ENCODE data around the gene GRIA2.

GRIA2 gene

DNA sequence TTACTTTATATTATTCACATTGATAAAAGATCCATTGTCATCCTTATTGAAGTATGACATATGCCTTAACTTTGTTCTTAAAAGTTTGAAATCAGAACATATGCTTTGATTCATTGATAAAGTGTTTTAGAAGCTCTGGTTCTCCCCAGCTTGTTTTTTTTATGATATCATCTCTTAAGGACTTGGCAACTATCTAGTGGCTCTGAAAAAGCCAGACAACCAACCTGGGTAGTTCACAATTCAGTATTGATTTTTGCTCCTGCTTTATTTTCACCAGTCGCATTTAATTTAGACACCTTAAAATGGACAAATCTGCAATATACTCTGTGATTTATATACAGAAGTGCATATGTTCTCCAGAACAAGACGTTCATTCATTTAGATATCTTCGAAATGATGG, 70.1 kb downstream of the GRIA2 start:
- DNase-seq (ENCODE audit: low spot score) (no peak), ATAC-seq (ENCODE audit: low read depth) (no peak)
- Histone ChIP-seq H3K4me1 (ENCODE audit: insufficient read depth, poor library complexity, severe bottlenecking) (no peaks in the 10 kb centered on the region), H3K27me3 (ENCODE audit: insufficient read depth, poor library complexity, severe bottlenecking) (no peaks in the 10 kb centered on the region), H3K36me3 (ENCODE audit: low read depth) (no peaks in the 10 kb centered on the region), H3K27ac (ENCODE audit: poor library complexity, severe bottlenecking) (no peak overlapping the region), H3K4me3 (ENCODE audit: severe bottlenecking) (no peak overlapping the region), H3K9me3 (ENCODE audit: severe bottlenecking) (no peaks in the 10 kb centered on the region)
- TF ChIP-seq, protein P1, sequence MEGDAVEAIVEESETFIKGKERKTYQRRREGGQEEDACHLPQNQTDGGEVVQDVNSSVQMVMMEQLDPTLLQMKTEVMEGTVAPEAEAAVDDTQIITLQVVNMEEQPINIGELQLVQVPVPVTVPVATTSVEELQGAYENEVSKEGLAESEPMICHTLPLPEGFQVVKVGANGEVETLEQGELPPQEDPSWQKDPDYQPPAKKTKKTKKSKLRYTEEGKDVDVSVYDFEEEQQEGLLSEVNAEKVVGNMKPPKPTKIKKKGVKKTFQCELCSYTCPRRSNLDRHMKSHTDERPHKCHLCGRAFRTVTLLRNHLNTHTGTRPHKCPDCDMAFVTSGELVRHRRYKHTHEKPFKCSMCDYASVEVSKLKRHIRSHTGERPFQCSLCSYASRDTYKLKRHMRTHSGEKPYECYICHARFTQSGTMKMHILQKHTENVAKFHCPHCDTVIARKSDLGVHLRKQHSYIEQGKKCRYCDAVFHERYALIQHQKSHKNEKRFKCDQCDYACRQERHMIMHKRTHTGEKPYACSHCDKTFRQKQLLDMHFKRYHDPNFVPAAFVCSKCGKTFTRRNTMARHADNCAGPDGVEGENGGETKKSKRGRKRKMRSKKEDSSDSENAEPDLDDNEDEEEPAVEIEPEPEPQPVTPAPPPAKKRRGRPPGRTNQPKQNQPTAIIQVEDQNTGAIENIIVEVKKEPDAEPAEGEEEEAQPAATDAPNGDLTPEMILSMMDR (IDR thresholded peaks at IDR 0.05; ENCODE audit: poor library complexity, severe bottlenecking) = no peak

DNA sequence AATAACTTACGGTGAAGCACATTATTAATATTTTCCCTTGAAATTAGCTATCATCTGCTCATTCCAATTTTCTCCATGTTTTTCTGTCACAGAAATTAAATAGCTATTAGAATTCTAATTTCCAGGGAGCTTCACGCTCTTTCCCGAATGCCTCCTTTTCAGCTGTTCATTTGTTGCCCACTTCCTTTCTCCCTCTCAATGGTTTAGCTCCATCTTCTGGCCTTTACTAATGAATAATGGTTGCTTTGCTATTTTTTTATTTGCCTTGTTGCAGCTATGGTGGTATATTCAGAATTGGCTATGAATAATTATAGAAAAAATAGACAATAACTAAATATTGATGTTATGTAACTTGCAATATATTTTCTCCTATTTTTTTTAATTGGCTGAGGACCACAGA, 70.5 kb downstream of the GRIA2 start:
- H3K27ac ChIP-seq (ENCODE audit: poor library complexity, severe bottlenecking) = no peak overlapping the region
- no peak for DNase-seq (ENCODE audit: low spot score)

DNA sequence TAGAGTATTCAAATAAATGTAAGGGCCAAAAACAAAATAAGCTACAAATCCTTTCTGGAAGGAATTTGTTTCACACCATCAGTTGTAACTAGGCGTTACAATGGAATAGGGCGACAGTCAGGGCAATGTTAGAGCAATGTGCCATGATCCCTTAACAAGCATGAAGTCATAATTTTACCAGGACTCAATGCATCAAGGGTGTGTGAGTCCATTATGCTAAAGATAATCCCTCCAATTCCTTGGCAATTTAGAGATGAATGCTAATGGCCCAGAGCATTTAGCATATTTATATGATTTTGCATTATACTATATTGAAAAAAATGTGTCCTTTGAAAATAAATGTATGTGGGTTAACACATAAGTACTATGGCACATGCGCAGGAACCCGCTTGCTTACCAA, 73.1 kb downstream of the GRIA2 start:
- Histone ChIP-seq H3K4me3 (ENCODE audit: severe bottlenecking) (no peak overlapping the region), H3K9me3 (ENCODE audit: severe bottlenecking) (no peaks in the 10 kb centered on the region), H3K36me3 (ENCODE audit: low read depth) (no peaks in the 10 kb centered on the region), H3K27ac (ENCODE audit: poor library complexity, severe bottlenecking) (no peak overlapping the region), H3K4me1 (ENCODE audit: insufficient read depth, poor library complexity, severe bottlenecking) (no peaks in the 10 kb centered on the region), H3K27me3 (ENCODE audit: insufficient read depth, poor library complexity, severe bottlenecking) (no peaks in the 10 kb centered on the region)
- ATAC-seq (ENCODE audit: low read depth) (no peak), DNase-seq (ENCODE audit: low spot score) (no peak)
- TF ChIP-seq, protein P1 (IDR thresholded peaks at IDR 0.05; ENCODE audit: poor library complexity, severe bottlenecking) = no peak

More for the DNA sequence above, 70.5 kb downstream of the GRIA2 start:
- H3K9me3 ChIP-seq (ENCODE audit: severe bottlenecking) = no peaks in the 10 kb centered on the region
- ATAC-seq (ENCODE audit: low read depth) = no peak
- no peaks in the 10 kb centered on the region for H3K4me1 ChIP-seq (ENCODE audit: insufficient read depth, poor library complexity, severe bottlenecking)
- no peak overlapping the region for H3K4me3 ChIP-seq (ENCODE audit: severe bottlenecking)
- H3K27me3 ChIP-seq (ENCODE audit: insufficient read depth, poor library complexity, severe bottlenecking) = no peaks in the 10 kb centered on the region
- no peaks in the 10 kb centered on the region for H3K36me3 ChIP-seq (ENCODE audit: low read depth)
- TF ChIP-seq, protein P1 (IDR thresholded peaks at IDR 0.05; ENCODE audit: poor library complexity, severe bottlenecking) = no peak

DNA sequence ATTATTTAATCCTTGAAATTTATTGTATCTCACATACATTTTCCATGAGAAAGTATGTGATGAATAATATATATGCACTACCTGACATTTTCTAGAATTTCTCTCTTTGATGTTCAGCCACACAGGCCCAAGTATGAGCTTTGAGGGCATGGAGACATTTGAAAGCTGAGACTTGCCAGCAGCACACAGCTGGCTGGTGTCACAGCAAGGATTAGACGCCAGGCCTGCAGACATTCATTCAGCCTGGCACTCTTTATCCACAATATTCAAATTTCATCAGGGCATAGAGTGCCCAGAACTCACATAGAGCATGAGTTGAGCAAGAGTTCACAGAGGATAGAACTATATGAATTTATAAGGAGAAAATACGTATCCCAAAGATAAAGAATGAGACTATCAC, 74.0 kb downstream of the GRIA2 start:
- TF ChIP-seq, protein P1 (IDR thresholded peaks at IDR 0.05; ENCODE audit: poor library complexity, severe bottlenecking) = no peak
- Histone ChIP-seq H3K4me3 (ENCODE audit: severe bottlenecking) (no peak overlapping the region), H3K9me3 (ENCODE audit: severe bottlenecking) (no peaks in the 10 kb centered on the region), H3K27ac (ENCODE audit: poor library complexity, severe bottlenecking) (no peak overlapping the region), H3K36me3 (ENCODE audit: low read depth) (no peaks in the 10 kb centered on the region), H3K27me3 (ENCODE audit: insufficient read depth, poor library complexity, severe bottlenecking) (no peaks in the 10 kb centered on the region), H3K4me1 (ENCODE audit: insufficient read depth, poor library complexity, severe bottlenecking) (no peaks in the 10 kb centered on the region)
- no peak for ATAC-seq (ENCODE audit: low read depth)
- no peak for DNase-seq (ENCODE audit: low spot score)

DNA sequence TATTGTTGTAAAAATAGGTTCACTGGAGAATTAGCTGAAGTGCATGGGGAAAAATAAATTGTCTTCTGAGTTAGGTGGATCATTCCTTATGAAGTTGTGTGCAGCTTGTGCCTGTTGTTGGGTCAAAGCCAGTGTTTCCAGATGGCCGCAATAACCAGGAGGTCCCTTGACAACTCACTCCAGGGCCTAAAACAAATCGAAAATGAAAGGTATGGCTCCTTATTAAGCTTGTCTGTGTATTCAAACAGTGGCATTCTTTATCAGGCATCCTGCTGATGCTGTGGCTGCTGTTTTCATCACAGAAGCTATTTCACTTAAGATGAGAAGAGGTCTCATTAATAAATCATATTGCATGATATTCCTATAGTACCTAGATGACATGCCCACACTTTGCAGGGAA, 80.2 kb downstream of the GRIA2 start:
- Histone ChIP-seq H3K4me1 (ENCODE audit: insufficient read depth, poor library complexity, severe bottlenecking) (no peaks in the 10 kb centered on the region), H3K4me3 (ENCODE audit: severe bottlenecking) (no peak overlapping the region), H3K27ac (ENCODE audit: poor library complexity, severe bottlenecking) (no peak overlapping the region), H3K9me3 (ENCODE audit: severe bottlenecking) (no peaks in the 10 kb centered on the region), H3K36me3 (ENCODE audit: low read depth) (no peaks in the 10 kb centered on the region), H3K27me3 (ENCODE audit: insufficient read depth, poor library complexity, severe bottlenecking) (no peaks in the 10 kb centered on the region)
- DNase-seq (ENCODE audit: low spot score) (no peak), ATAC-seq (ENCODE audit: low read depth) (no peak)
- TF ChIP-seq, protein P1 (IDR thresholded peaks at IDR 0.05; ENCODE audit: poor library complexity, severe bottlenecking) = no peak
